Astrocyte of the cerebellum (primary cell): ENCODE results near the gene RC3H2.

Source experiments
- DNase-seq: peaks from one replicate; pipeline ENCODE4 v3.0.0-alpha.2; 2011; ENCODE audit warnings: low read depth
- H3K4me3 ChIP-seq: 2 replicates; pipeline ENCODE4 v1.5.1; 2011; ENCODE audit warnings: mild to moderate bottlenecking, low read depth, low read length, moderate library complexity
- in situ Hi-C: cut with HindIII; loops from 2 replicates; pipeline ENCODE4 v1.10.0; 2017; ENCODE audit warnings: low sequenced_read_pairs
- TF ChIP-seq, protein P1 (sequence below): IDR thresholded peaks from 2 replicates; pipeline ENCODE4 v1.5.1; 2012; ENCODE audit warnings: low read length, low read depth, moderate library complexity, mild to moderate bottlenecking; ENCODE audit errors: missing control alignments

The RC3H2 gene, protein sequence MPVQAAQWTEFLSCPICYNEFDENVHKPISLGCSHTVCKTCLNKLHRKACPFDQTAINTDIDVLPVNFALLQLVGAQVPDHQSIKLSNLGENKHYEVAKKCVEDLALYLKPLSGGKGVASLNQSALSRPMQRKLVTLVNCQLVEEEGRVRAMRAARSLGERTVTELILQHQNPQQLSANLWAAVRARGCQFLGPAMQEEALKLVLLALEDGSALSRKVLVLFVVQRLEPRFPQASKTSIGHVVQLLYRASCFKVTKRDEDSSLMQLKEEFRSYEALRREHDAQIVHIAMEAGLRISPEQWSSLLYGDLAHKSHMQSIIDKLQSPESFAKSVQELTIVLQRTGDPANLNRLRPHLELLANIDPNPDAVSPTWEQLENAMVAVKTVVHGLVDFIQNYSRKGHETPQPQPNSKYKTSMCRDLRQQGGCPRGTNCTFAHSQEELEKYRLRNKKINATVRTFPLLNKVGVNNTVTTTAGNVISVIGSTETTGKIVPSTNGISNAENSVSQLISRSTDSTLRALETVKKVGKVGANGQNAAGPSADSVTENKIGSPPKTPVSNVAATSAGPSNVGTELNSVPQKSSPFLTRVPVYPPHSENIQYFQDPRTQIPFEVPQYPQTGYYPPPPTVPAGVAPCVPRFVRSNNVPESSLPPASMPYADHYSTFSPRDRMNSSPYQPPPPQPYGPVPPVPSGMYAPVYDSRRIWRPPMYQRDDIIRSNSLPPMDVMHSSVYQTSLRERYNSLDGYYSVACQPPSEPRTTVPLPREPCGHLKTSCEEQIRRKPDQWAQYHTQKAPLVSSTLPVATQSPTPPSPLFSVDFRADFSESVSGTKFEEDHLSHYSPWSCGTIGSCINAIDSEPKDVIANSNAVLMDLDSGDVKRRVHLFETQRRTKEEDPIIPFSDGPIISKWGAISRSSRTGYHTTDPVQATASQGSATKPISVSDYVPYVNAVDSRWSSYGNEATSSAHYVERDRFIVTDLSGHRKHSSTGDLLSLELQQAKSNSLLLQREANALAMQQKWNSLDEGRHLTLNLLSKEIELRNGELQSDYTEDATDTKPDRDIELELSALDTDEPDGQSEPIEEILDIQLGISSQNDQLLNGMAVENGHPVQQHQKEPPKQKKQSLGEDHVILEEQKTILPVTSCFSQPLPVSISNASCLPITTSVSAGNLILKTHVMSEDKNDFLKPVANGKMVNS

DNA sequence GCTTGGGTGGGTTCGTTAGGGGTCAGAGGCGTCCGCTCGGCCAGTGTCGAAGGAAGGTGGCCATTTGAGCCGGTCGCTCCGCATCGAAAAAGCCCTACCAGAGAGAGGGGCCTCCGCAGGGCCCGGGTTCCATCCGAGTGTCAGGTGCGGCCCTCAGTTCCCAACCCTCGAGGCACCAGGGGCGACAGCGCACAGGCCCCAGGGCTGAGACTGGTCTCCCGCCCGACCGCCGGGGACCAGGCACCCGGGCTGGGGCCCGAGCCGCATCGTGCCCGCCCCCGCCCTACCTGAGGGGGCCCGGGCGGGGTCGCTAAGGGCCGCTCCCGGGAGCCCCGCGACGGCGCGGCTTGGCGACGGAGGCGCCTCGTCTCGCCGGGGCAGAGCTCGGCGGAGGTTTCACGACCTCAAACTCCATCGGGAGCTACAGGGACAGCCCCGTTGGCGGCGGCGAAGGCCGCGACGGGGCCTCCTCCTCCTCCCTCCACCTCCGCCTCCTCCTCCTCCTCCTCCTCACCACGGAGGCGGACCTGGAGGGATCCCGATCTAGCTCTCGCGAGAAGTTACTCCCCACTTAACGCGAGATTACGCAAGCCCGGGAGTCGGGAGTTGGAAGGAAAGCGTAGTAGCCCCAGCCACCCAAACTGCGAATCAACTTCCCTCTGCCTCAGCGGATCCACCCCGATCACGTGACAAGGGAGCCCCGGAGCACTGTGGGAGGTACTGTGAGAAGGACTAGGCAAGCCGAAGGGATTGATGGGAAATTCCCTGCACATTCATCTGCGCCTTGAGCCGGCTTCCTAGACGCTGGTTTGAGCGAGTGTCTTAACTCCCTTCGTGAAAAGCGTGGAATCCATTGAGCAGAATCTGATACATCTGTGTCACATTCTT lies at the start of gene RC3H2:
RC3H2 (minus strand) TSS at position 537 of the 888 bp plus-strand sequence. CDS start 7,850 bp downstream, outside the sequence.
- in situ Hi-C loops = no loop called here
- TF ChIP-seq, protein P1, sequence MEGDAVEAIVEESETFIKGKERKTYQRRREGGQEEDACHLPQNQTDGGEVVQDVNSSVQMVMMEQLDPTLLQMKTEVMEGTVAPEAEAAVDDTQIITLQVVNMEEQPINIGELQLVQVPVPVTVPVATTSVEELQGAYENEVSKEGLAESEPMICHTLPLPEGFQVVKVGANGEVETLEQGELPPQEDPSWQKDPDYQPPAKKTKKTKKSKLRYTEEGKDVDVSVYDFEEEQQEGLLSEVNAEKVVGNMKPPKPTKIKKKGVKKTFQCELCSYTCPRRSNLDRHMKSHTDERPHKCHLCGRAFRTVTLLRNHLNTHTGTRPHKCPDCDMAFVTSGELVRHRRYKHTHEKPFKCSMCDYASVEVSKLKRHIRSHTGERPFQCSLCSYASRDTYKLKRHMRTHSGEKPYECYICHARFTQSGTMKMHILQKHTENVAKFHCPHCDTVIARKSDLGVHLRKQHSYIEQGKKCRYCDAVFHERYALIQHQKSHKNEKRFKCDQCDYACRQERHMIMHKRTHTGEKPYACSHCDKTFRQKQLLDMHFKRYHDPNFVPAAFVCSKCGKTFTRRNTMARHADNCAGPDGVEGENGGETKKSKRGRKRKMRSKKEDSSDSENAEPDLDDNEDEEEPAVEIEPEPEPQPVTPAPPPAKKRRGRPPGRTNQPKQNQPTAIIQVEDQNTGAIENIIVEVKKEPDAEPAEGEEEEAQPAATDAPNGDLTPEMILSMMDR = no peak
- H3K4me3 ChIP-seq = peak within 1 kb of the TSS; percentile 86
- peak; percentile 100 for DNase-seq

- in situ Hi-C loops = no loop called here
- TF ChIP-seq, protein P1 = no peak
- H3K4me3 ChIP-seq = no peak overlapping the region
- DNase-seq = peak; percentile 45
Observed at GRCh38 chr9:122954253-122954691, 49.1 kb upstream of the RC3H2 start.

DNA sequence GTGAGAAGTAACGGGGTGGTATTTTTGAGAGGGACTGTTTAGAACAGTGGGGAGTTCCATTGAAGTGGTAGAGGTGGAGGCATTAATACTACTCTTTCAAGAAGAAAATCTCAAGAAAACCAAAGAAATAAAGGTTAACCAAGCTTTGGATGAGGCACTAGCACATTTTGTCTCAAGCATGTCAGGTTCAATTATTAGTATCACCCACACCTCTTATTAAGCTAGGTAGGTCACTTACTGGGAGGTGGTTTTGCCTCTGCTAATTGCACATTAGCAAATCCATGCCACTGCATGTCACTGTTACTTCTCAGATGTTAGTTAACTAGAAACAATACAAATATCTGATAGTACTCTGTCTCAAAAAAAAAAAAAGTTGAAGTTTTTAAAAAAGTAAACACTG lies 45.9 kb upstream of the RC3H2 start:
- DNase-seq = no peak
- in situ Hi-C loops = no loop called here
- TF ChIP-seq, protein P1 = no peak
- no peak overlapping the region for H3K4me3 ChIP-seq

DNA sequence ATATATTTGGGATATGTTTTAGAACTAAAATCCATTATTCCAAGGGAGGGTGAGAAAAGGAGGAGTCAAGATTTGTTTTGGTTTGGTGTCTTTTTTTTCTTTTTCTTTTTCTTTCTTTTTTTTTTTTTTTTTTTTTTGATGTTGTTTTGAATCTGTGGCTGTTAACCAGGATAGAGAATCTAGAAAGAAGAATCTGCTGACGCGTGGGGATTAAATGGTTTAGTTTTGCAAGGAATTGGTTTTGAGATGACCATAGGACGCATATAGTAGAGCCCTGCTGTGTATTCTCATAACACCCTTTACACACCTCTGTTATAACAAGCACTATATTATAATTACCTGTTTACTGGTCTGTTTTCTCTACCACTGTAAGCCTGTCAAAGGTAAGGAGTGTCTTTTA lies 45.1 kb upstream of the RC3H2 start:
- in situ Hi-C loops = no loop called here
- no peak overlapping the region for H3K4me3 ChIP-seq
- TF ChIP-seq, protein P1 = no peak
- no peak for DNase-seq

DNA sequence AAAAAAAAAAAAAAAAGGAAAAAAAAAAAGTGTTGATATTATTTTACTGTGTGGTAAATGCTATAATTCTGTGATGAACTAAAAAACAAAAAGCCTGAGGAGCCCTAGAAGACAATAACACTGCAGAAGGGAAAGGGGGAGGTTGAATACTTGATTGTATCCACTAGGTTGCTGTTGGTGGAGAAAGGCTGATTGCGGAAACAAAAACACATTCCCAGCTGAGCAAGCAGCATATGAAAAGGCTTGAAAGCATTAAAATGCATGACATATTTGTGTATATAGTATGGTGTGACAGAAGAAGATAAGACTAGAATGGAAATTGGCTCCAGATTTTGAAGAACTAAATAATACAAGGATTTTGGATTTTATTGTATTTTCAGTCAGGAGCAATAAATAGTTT lies 44.5 kb upstream of the RC3H2 start:
- no peak for DNase-seq
- TF ChIP-seq, protein P1 = no peak
- in situ Hi-C loops = no loop called here
- H3K4me3 ChIP-seq = no peak overlapping the region
